HL-60 (cell line): ENCODE results near the gene SENP3.
A peak's percentile ranks its signal among the peaks of the same experiment; 100 is the strongest.

Experiments used
- DNase-seq, 2 experiments: peaks; one replicate each; pipeline ENCODE4 v3.0.0-alpha.2; 2010 to 2020; ENCODE audit warnings: low read depth in 1 of 2, low spot score in 1 of 2
- H3K27ac ChIP-seq: fragments of 250-450 bp; sonication (Bioruptor Pico); replicated peaks from 2 replicates; pipeline ENCODE4 v1.5.1; 2020; ENCODE audit warnings: mild to moderate bottlenecking, moderate library complexity
- H3K27me3 ChIP-seq: fragments of 250-450 bp; sonication (Bioruptor Pico); 2 replicates; pipeline ENCODE4 v1.5.1; 2021; ENCODE audit warnings: mild to moderate bottlenecking, moderate library complexity; ENCODE audit not compliant: insufficient read depth, poor library complexity, severe bottlenecking
- H3K4me3 ChIP-seq: replicated peaks from 2 replicates; pipeline ENCODE4 v1.5.1; 2011; ENCODE audit warnings: mild to moderate bottlenecking, control low read depth, low read length; ENCODE audit not compliant: insufficient read depth
- GABPA ChIP-seq: IDR thresholded peaks from 2 replicates; pipeline ENCODE4 v1.6.1; 2012; ENCODE audit warnings: low read depth
- POLR2AphosphoS5 ChIP-seq: IDR thresholded peaks from 2 replicates; pipeline ENCODE4 v1.6.1; 2012; ENCODE audit warnings: low read depth
- REST ChIP-seq: IDR thresholded peaks from 2 replicates; pipeline ENCODE4 v1.6.1; 2012; ENCODE audit warnings: low read depth; ENCODE audit not compliant: insufficient replicate concordance
- SPI1 ChIP-seq: IDR thresholded peaks from 2 replicates; pipeline ENCODE4 v1.6.1; 2012; ENCODE audit warnings: low read depth, mild to moderate bottlenecking, borderline replicate concordance
- TF ChIP-seq, protein P1 (sequence below): IDR thresholded peaks from one replicate; pipeline ENCODE4 v1.5.1; 2011; ENCODE audit warnings: low read length, control low read depth, inconsistent platforms; ENCODE audit not compliant: insufficient read depth

The SENP3 gene

GRCh38 chr17:7613769-7614424 is 52.2 kb downstream of the SENP3 start:
- TF ChIP-seq GABPA (no peak), POLR2AphosphoS5 (no peak), REST (no peak), SPI1 (no peak)
- TF ChIP-seq, protein P1, sequence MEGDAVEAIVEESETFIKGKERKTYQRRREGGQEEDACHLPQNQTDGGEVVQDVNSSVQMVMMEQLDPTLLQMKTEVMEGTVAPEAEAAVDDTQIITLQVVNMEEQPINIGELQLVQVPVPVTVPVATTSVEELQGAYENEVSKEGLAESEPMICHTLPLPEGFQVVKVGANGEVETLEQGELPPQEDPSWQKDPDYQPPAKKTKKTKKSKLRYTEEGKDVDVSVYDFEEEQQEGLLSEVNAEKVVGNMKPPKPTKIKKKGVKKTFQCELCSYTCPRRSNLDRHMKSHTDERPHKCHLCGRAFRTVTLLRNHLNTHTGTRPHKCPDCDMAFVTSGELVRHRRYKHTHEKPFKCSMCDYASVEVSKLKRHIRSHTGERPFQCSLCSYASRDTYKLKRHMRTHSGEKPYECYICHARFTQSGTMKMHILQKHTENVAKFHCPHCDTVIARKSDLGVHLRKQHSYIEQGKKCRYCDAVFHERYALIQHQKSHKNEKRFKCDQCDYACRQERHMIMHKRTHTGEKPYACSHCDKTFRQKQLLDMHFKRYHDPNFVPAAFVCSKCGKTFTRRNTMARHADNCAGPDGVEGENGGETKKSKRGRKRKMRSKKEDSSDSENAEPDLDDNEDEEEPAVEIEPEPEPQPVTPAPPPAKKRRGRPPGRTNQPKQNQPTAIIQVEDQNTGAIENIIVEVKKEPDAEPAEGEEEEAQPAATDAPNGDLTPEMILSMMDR: no peak
- no peaks in the 10 kb centered on the region for H3K27me3 ChIP-seq
- DNase-seq: no peak
- H3K4me3 ChIP-seq: no peak overlapping the region
- H3K27ac ChIP-seq: no peak overlapping the region

DNA sequence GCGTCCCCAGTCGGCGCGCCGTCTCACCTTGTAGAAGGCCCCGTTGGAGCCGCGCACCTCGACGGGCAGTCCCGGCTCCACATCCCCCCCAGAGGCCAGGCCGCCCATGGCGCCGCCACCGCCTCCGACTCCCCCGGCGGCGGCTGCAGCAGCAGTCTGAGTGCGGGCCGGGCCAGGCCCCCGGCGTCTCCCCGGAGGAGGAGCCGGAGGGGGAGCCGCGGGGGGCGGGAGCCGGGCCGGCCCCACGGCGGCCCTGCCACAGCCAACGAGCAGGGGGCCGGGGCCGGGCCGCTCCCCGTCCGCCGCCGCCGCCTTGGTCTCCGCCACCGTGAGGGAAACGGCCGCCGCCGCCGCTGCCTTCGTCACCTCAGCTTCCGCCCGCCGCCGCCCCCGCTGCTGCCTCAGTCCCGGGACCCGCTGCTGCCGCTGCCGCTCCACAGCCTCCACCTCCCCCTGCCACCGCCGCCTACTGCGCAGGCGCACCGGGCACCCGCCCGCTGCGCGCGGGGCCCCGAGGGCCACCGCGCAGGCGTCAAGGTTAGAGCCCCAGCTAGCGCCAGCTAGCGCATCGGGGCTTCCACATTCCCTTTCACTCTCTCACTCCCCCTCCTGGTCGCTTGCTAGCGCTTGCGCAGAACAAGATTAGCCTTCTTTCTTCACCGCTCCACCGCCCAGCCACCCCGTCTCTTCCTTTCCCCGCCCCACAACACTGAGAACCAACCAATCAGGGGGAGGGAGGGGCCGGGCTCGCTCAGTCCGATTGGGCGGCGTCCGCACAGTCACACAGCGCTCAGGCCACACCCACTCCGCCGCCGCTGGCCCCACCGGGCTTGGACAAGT is 52.9 kb downstream of the SENP3 start, which contains the start of gene FXR2:
TSS of gene FXR2 (minus strand) at position 473 of the 840 bp plus-strand sequence. CDS start at position 108, 365 bp downstream.
- no peaks in the 10 kb centered on the region for H3K27me3 ChIP-seq
- H3K4me3 ChIP-seq: no peak within 1 kb of the TSS
- peak in 1 of 2 experiments; percentile 0 for DNase-seq
- TF ChIP-seq, protein P1: no peak
- TF ChIP-seq POLR2AphosphoS5 (no peak), SPI1 (no peak), REST (no peak), GABPA (no peak)
- no peak within 1 kb of the TSS for H3K27ac ChIP-seq

- H3K27me3 ChIP-seq: no peaks in the 10 kb centered on the region
- H3K27ac ChIP-seq: no peak overlapping the region
- no peak for TF ChIP-seq POLR2AphosphoS5
- no peak for TF ChIP-seq SPI1
- TF ChIP-seq GABPA: no peak
- TF ChIP-seq, protein P1: no peak
- no peak for TF ChIP-seq REST
- H3K4me3 ChIP-seq: no peak overlapping the region
- DNase-seq: no peak
Observed at GRCh38 chr17:7615265-7615747, 53.6 kb downstream of the SENP3 start.
